NCI-H524 (cell line): ENCODE data around the gene FCGR3A.
"Not testable (repeated sequence)": the region's sequence is repeated elsewhere in the genome, so short reads cannot be mapped to it uniquely, and the experiment has no call there.

Source experiments
- DNase-seq, 2 experiments: peaks; one replicate each; lab custom pipeline; 2025; lab: John Stamatoyannopoulos, UW

FCGR3A gene

DNA sequence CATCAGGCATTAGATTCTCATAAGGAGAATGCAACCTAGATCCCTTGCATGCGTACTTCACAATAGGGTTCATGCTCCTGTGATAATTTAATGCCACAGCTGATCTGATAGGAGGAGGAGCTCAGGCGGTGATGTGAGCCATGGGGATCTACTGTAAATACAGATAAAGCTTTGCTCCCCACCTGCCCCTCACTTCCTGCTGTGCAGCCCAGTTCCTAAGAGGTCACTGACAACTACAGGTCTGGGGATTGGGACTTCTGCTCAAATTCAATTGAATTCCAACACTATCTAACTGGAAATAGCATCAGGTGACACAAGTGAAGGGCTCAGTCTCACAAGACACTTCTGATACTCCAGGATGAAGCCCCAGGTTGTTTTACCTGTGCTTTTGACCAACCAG, 7.4 kb upstream of the FCGR3A start:
- DNase-seq = not testable (repeated sequence)

- not testable (repeated sequence) for DNase-seq
Observed at GRCh38 chr1:161556143-161556542, 6.5 kb upstream of the FCGR3A start.

DNA sequence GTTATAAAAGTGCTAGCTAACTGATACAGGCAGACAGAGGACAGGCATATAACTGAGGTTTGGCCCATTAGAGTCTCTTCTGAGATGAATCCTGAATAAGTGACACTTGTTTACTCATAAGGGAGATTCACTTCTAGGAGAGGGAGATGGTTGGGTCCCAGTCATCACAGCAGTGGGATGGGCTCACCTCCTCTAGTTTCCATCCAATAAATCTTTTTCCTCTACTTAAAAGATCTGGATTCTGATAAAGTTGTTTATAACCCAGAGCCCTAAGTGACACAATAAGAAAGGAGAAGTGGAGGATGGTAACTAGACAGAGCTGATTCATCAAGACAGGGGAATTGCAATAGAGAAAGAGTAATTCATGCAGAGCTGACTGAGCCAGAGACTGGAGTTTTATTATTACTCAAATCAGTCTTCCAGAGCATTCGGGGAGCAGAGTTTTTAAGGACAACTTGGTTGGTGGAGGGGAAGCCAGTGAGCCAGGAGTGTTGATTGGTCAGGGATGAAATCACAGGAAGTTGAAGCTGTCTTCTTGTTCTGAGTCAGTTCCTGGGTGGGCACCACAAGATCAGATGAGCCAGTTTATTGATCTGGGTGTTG, 5.3 kb upstream of the FCGR3A start:
- DNase-seq = not testable (repeated sequence)

- not testable (repeated sequence) for DNase-seq
Observed at GRCh38 chr1:161554340-161554739, 4.7 kb upstream of the FCGR3A start.

DNA sequence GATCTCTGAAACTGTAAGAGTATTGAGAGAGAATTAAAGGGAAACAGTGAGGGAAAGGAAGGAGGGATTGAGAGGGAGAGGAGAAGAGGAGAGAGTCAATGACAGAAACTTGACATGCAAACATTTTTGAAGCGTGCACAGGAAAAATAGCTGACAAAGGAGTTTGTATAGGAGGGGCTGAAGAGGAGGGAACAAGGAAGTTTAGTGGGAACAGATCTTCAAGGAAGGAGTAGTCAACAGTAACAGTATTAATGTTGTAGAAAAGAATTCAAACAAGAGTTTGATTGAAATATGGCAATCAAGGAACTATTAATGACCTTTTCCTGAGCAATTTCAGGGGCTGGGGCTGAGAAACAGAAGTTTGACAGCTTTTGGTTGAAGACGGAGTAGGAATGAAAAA, 4.0 kb upstream of the FCGR3A start:
- not testable (repeated sequence) for DNase-seq

DNA sequence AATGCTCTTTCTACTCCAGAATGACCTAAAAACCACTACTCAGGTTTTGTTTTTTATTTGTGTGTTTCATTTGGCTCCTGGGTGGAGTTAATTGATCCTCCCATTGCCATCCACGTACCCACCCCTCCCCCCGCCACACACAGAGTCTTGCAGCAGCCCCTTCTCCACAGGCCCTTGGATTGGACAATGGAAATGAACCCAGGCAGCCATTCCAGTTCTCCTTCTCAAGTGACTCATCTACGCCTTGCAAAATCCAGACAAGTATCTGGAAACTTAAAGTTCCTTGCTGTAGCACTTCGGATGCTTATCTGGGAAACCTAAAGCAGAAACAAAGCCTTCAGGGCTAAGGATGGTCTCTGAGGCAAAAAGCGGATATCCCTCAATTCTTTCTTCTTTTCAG, 1.3 kb upstream of the FCGR3A start:
- not testable (repeated sequence) for DNase-seq

- not testable (repeated sequence) for DNase-seq
Observed at GRCh38 chr1:161548749-161549406, 740 bp downstream of the FCGR3A start.

DNA sequence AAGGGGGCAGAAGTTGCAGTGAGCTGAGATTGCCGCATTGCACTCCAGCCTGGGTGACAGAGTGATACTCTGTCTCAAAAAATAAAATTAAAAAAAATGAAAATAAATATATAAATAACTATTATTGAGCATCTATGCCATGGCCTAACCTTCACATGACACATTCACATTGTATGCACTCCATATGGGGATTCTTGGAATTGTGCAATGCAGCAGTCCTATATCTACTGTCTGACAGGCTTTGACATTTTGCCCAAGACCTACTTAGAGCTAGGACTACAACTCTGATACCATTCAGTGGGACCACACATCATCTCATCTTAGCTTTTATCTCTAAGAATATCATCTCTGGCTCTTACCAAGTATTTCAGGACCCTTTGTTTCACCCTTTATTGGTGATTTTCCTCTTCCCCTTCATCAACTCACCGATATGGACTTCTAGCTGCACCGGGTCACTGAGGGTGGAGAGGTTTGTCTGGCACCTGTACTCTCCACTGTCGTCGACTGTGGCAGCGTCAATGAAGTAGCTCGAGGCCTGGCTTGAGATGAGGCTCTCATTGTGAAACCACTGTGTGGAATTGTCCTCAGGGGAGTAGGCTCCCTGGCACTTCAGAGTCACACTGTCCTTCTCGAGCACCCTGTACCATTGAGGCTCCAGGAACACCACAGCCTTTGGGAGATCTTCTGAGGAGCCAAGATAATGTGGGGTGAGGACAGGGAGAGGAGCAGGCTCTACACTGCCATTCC, 1.4 kb downstream of the FCGR3A start:
- not testable (repeated sequence) for DNase-seq

DNA sequence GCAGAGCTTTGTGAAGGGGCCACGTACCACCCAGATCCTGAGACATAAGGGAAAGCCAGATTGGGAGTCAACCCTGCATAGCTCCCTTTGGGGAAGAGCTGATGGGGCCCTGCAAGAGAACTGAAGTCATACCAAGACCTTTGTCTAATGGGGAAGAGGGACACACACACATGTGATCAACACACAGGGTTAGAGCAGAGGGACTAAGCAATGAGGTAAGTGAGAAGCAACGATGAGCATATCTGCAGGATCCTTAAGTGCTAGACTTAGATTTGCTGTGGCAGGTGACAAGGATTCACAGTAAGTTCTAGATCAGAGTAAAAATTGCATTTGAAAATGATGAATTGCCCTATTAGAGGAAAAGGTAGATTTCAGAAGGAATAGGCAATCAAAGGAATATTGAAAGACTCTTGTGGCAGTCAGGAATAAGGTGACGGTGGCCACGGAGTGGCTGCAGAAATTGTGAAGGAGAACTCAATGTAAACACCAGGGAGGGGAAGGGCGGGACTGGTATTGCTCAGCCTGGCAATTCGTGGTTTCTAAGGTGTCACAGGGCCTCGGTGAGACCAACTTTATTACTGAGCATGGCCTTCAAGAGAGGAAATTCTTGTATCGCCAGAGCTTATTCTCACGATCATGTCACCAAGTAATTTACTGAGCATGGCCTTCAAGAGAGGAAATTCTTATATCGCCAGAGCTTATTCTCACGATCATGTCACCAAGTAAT, 4.5 kb downstream of the FCGR3A start:
- DNase-seq = not testable (repeated sequence)

DNA sequence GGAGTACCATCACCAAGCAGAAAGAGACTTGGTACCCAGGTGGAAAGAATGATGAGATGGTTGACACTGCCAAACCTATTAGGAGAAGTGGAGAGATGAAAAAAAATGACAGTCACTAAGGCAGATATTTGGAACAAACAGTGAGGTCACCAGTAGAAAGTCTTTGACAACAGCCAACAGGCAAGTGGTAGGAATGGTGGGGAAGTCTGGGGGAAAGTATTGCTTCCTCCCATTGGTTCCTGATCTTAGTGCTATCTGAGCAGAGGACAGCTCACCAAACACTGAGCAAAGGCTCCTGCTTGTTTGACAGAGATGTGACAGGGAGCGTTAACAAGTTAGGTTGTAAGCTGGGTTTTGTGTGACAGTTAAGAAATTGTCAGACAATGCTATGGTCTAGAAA, 6.5 kb downstream of the FCGR3A start:
- not testable (repeated sequence) for DNase-seq

DNA sequence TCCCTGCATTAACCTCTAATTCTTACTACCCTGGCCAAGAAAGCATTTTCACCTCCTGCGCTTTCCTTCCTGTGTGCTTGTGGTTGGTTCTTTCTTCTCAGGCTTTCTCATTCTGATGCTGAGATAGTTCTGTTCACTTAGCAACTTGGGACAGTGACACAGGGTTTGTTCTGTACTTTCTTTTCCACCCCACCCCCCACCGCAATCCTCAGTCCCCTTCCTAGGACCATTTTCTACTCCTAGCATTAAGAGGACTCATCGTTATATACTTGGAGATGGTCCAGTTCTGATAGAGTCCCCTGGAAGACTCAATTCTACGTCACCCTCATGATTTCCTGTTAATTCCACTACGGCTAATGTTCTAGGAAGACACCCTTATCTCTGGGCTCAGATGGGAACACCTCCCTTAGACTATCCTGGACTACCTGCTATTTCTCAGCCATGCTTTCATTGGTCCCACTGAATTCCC, 7.5 kb downstream of the FCGR3A start:
- not testable (repeated sequence) for DNase-seq

DNA sequence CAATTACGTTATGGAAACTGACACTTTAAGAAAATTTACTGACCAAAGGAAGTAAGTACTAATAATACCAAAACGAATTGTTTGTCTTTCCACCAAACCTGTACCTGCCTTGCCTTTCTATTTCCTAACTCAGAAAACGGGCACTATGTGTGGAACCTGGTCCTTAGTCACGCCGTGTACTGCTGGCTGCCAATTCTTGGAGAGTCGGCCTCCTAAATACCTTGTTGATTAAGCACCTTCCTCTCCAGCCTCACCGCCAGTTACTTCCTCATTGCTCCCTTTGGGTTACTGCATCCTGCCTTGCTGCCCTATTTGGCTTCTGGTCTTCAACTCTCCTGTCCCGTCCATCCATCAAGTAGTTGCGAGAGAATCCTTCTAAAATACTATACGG, 9.1 kb downstream of the FCGR3A start:
- DNase-seq = not testable (repeated sequence)

- DNase-seq = peak; percentile 75 to 81
Observed at GRCh38 chr1:161539731-161540569, 9.7 kb downstream of the FCGR3A start.

DNA sequence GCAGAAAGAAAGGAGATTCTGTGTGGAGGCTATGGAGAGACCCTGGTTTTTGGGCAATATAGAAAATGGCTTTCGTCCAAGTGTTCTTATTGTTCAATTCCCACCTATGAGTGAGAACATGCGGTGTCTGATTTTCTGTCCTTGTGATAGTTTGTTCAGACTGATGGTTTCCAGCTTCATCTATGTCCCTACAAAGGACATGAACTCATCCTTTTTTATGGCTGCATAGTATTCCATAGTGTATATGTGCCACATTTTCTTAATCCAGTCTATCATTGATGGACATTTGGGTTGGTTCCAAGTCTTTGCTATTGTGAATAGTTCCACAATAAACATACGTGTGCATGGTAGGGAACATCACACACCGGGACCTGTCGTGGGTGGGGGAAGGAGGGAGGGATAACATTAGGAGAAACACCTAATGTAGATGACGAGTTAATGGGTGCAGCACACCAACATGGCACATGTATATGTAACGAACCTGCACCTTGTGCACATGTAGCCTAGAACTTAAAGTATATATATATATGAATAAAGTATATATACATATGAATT, 10.6 kb downstream of the FCGR3A start:
- DNase-seq = peak in 1 of 2 experiments; percentile 3

GRCh38 chr1:161537068-161537669, 12.4 kb downstream of the FCGR3A start:
- DNase-seq = not testable (repeated sequence)

DNA sequence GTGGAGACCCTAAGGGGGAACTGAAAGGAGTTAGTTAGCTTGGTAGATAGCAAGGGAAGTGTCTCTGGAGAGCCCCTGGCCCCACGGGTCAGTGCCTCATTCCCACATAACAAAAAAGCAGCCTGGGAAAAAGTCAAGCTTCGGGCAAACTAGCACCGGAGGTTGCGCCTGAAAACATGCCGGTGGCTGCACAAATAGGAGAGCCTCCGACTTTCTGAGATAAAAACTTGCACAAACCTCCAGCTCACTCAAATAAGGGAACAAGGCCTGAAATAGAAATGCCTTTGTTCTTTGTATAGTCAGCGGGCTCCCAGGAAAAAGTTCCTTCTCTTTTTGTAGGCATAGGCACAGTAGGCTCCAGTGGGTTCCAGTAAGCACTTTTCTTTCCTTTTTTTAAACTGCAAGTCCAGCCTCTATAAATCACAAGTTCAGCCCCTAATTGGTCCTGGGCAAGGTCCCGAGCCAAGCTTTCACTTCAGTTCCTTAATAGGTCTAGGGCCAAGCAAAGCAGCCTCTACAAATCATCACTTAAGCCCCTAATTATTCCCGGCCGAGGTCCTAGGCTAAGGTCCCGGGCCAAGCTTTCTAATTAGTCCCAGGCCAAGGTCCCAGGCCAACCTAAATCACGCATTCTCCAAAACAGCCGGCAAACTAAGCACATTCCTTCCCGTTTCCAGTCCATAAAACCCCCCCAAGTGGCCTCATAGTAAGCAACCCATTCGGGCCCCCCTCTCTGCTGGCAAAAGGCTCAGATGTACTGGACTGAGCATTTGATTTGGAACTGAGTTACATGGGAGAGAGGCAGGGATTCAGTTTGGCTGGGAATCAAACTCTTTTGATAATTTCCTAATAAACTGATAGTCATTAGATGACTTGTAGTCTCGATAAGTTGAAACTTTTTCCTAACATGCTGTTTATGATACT, 16.7 kb downstream of the FCGR3A start:
- DNase-seq = not testable (repeated sequence)

GRCh38 chr1:161531986-161532643, 17.5 kb downstream of the FCGR3A start:
- DNase-seq = no peak

GRCh38 chr1:161530671-161531641, 18.7 kb downstream of the FCGR3A start:
- DNase-seq = peak; percentile 60 to 90
